ENCODE data around the gene ARHGEF7.

The ARHGEF7 gene

DNA sequence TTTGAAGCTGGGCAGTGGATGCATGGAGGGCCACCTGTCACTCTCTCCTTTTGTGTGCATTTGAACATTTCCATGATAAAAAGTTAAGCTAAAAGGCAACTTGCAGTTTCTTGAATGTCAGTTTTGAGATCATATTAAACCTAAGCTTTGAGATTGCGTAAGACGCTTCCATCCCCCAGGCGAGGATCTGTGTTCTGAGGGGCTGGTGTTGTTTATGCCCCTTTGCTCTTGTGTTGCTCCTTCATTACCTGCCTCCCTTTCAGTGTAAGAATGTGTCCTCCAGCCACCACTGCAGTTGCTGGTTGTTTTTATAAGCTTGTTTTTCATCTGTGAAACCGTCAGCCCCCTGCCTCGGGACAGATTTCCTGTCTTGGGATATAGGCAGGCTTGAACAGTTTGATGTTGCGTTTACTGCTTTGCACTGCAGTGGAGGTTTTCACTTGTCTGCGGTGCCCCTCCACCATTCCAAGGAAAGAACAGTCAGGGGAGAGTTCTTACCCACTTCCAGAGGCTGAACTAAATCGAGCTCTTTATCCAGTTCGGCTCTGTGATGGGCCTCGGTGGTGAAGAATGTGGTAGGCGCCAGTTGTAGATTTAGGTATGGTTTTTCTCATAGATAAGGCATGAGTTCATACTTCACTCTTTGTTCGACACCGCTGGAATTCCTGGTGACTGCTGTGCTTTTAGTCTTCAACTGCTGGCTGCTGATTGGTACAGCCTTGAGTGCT is 96.8 kb downstream of the ARHGEF7 start:
- TF ChIP-seq, protein P1, sequence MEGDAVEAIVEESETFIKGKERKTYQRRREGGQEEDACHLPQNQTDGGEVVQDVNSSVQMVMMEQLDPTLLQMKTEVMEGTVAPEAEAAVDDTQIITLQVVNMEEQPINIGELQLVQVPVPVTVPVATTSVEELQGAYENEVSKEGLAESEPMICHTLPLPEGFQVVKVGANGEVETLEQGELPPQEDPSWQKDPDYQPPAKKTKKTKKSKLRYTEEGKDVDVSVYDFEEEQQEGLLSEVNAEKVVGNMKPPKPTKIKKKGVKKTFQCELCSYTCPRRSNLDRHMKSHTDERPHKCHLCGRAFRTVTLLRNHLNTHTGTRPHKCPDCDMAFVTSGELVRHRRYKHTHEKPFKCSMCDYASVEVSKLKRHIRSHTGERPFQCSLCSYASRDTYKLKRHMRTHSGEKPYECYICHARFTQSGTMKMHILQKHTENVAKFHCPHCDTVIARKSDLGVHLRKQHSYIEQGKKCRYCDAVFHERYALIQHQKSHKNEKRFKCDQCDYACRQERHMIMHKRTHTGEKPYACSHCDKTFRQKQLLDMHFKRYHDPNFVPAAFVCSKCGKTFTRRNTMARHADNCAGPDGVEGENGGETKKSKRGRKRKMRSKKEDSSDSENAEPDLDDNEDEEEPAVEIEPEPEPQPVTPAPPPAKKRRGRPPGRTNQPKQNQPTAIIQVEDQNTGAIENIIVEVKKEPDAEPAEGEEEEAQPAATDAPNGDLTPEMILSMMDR (IDR thresholded peaks at IDR 0.05): no peak

GRCh38 chr13:111212517-111212873 is 97.4 kb downstream of the ARHGEF7 start:
- TF ChIP-seq, protein P1 (IDR thresholded peaks at IDR 0.05): no peak

- TF ChIP-seq, protein P1 (IDR thresholded peaks at IDR 0.05): no peak
Measured at GRCh38 chr13:111213964-111214726, 99.0 kb downstream of the ARHGEF7 start.

DNA sequence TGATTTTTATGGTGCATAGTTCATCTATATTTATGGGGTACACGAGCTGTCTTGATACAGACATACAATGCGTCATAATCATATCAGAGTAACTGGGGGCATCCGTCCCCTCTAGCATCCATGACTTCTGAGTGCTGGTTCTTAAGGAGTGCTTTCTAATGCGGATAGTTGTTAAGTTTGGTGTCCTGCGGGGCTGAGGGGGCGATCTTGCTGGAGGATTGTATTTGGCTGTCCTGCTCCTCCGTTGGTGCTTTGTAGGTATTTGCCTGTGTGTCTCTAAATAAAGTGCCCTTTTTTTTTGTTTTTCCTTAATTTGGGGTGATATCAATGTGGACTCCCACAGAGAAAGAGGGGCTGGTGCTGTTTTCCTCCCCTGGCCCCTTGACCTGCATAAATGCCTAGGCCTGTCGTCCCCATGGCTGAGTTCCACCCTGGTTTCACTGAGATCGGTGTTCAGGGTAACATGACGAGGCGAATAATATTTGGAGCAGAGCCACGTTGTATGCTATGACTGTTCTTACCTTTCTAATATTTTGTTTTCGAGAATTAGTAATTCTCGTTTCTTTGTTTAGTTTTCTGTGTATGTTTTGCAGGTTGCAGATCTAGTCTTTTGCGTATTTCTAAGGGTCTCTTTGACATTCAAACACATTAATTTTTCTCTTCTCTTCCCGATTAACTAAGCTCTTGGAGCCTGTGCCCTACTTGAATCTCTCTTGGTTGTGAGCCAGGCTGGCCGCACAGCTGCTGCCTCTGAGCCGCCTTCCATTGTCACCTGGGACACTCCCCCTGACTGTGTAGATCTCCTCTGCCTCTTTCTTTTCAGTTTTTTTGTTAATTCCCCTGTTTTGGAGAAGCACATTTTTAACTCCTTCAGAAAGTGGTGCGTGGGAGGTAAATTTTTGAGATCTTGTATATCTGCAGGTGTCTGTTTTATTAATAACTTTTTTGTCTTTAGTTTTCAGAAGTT is 100.3 kb downstream of the ARHGEF7 start:
- TF ChIP-seq, protein P1 (IDR thresholded peaks at IDR 0.05): no peak

GRCh38 chr13:111216166-111216960 is 101.3 kb downstream of the ARHGEF7 start:
- TF ChIP-seq, protein P1 (IDR thresholded peaks at IDR 0.05): peak; percentile 22; the same call in 1 of the 2 replicates

DNA sequence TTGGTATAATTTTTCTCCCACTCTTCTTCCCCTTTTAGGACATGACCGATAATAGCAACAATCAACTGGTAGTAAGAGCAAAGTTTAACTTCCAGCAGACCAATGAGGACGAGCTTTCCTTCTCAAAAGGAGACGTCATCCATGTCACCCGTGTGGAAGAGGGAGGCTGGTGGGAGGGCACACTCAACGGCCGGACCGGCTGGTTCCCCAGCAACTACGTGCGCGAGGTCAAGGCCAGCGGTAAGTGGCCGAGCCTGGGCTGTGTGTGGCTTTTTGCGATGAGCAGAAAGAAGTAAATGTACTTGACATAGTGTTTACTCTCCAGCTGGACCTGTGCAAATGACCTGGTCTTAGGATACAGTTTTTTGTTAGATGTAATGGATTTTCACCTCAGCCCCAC is 102.5 kb downstream of the ARHGEF7 start:
- TF ChIP-seq, protein P1 (IDR thresholded peaks at IDR 0.05): no peak
